ENCODE data around the gene NID2.

Gene NID2

GRCh38 chr14:51989293-51990234 lies 79.3 kb downstream of the NID2 start, which contains the start of gene RTRAF:
Gene RTRAF, plus strand, starts transcription at chr14:51989546. Its CDS starts 94 bp downstream, at chr14:51989640.
- Histone ChIP-seq H3K9me3 (no peaks in the 10 kb centered on the region), H3K4me3 (ENCODE audit: low read depth in 1 of 2, low read length in 1 of 2) (peak within 1 kb of the TSS; percentile 81 to 87), H3K27ac (peak within 1 kb of the TSS; percentile 83), H3K27me3 (no peaks in the 10 kb centered on the region), H3K4me1 (ENCODE audit: control insufficient read depth in 1 of 2, insufficient read depth in 1 of 2, low read depth in 1 of 2, low read length in 1 of 2) (peaks cover 13 to 16% of the 10 kb centered on the region in 2 experiments), H3K36me3 (peaks cover 24% of the 10 kb centered on the region)
- TF ChIP-seq, protein P1, sequence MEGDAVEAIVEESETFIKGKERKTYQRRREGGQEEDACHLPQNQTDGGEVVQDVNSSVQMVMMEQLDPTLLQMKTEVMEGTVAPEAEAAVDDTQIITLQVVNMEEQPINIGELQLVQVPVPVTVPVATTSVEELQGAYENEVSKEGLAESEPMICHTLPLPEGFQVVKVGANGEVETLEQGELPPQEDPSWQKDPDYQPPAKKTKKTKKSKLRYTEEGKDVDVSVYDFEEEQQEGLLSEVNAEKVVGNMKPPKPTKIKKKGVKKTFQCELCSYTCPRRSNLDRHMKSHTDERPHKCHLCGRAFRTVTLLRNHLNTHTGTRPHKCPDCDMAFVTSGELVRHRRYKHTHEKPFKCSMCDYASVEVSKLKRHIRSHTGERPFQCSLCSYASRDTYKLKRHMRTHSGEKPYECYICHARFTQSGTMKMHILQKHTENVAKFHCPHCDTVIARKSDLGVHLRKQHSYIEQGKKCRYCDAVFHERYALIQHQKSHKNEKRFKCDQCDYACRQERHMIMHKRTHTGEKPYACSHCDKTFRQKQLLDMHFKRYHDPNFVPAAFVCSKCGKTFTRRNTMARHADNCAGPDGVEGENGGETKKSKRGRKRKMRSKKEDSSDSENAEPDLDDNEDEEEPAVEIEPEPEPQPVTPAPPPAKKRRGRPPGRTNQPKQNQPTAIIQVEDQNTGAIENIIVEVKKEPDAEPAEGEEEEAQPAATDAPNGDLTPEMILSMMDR (IDR thresholded peaks at IDR 0.05), result peak; percentile 27

- H3K27me3 ChIP-seq, result no peaks in the 10 kb centered on the region
- H3K9me3 ChIP-seq, result no peaks in the 10 kb centered on the region
- TF ChIP-seq, protein P1 (IDR thresholded peaks at IDR 0.05), result no peak
- H3K4me3 ChIP-seq (ENCODE audit: low read depth in 1 of 2, low read length in 1 of 2), result no peak overlapping the region
- peaks cover 15% of the 10 kb centered on the region for H3K36me3 ChIP-seq
- peaks cover 13 to 16% of the 10 kb centered on the region in 2 experiments for H3K4me1 ChIP-seq (ENCODE audit: control insufficient read depth in 1 of 2, insufficient read depth in 1 of 2, low read depth in 1 of 2, low read length in 1 of 2)
- H3K27ac ChIP-seq, result no peak overlapping the region
Measured at GRCh38 chr14:51988221-51988620, 80.6 kb downstream of the NID2 start.

- H3K9me3 ChIP-seq, result no peaks in the 10 kb centered on the region
Measured at GRCh38 chr14:51981218-51981854, 87.5 kb downstream of the NID2 start.

DNA sequence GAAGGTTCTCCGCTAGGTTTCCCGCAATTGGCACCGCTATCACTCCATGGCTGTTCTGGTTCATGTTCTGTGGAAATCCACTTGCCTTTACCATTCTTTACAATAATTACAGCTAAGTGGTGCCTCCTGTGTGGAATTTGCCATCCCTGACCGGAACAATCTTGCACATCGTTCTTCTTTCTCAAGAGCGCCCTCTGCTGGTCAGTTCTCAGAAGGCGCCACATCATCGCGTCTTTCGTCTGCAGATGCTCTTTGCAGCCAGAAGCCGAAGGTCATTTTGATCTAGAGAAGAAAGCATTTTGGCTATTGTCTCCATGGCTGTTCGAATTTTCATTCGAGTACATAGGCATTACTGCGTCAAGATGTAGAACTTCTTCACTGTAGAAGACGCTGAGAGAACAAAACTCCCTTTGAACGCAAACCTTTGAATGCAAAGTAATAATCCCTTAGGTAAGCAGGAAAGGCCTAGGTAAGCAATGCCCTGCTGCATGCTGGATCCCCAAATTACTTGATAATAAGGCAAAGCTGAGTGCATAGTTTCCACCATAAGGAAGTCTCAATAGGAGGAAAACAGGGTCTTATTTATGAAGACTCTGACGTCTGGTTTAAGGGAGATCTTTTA lies 89.7 kb downstream of the NID2 start:
- H3K4me3 ChIP-seq (ENCODE audit: low read depth in 1 of 2, low read length in 1 of 2), result no peak overlapping the region
- no peak overlapping the region for H3K27ac ChIP-seq
- H3K36me3 ChIP-seq, result no peaks in the 10 kb centered on the region
- peaks cover 6 to 9% of the 10 kb centered on the region in 2 experiments for H3K4me1 ChIP-seq (ENCODE audit: control insufficient read depth in 1 of 2, insufficient read depth in 1 of 2, low read depth in 1 of 2, low read length in 1 of 2)
- H3K27me3 ChIP-seq, result no peaks in the 10 kb centered on the region
- TF ChIP-seq, protein P1 (IDR thresholded peaks at IDR 0.05), result peak; percentile 89
- no peaks in the 10 kb centered on the region for H3K9me3 ChIP-seq

More at GRCh38 chr14:51981218-51981854, 87.5 kb downstream of the NID2 start:
- TF ChIP-seq, protein P1 (IDR thresholded peaks at IDR 0.05), result no peak
- no peak overlapping the region for H3K4me3 ChIP-seq (ENCODE audit: low read depth in 1 of 2, low read length in 1 of 2)
- H3K27me3 ChIP-seq, result no peaks in the 10 kb centered on the region
- no peaks in the 10 kb centered on the region for H3K36me3 ChIP-seq
- H3K4me1 ChIP-seq (ENCODE audit: control insufficient read depth in 1 of 2, insufficient read depth in 1 of 2, low read depth in 1 of 2, low read length in 1 of 2), result peaks cover 6 to 9% of the 10 kb centered on the region in 2 experiments
- no peak overlapping the region for H3K27ac ChIP-seq

DNA sequence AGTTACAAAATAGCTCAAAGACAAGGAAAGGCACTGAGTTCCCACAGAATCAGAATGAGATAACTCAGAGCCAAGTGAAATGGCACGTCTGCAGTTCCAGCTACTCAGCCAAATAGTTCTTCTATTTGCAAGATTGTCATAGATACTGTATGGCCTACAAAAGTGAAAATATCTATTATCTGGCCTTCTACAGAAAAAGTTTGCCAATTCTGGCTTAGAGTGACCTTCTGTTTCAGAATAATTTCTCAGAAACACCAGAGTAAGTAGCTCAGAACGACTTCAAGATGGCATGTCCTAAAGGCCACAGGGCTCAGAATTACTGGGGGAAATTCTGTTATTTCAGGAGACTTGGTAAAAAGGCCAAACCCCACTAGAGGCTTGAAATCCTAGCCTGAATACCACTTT lies 90.2 kb downstream of the NID2 start:
- Histone ChIP-seq H3K4me3 (ENCODE audit: low read depth in 1 of 2, low read length in 1 of 2) (no peak overlapping the region), H3K4me1 (ENCODE audit: control insufficient read depth in 1 of 2, insufficient read depth in 1 of 2, low read depth in 1 of 2, low read length in 1 of 2) (peaks cover 6 to 9% of the 10 kb centered on the region in 2 experiments), H3K36me3 (no peaks in the 10 kb centered on the region), H3K27me3 (no peaks in the 10 kb centered on the region), H3K27ac (no peak overlapping the region), H3K9me3 (no peaks in the 10 kb centered on the region)
- TF ChIP-seq, protein P1 (IDR thresholded peaks at IDR 0.05), result no peak
